AG10803 (cell line): Measurements from ENCODE around the gene COMMD3.
A peak's percentile ranks its signal among the peaks of the same experiment; 100 is the strongest.

Experiments
- DNase-seq: peaks from one replicate; pipeline ENCODE4 v3.0.0; 2010; ENCODE audit warnings: low read depth
- H3K4me3 ChIP-seq: 2 replicates; pipeline ENCODE4 v1.5.1; 2011; ENCODE audit warnings: mild to moderate bottlenecking, low read length, control low read depth
- CTCF ChIP-seq: conservative IDR thresholded peaks from 2 replicates; pipeline ENCODE4 v1.5.1; 2011; ENCODE audit warnings: mild to moderate bottlenecking, low read length, control low read depth, inconsistent platforms

The COMMD3 gene

GRCh38 chr10:22324413-22324812 lies 8.2 kb downstream of the COMMD3 start:
- H3K4me3 ChIP-seq: no peak overlapping the region
- TF ChIP-seq CTCF: no peak
- no peak for DNase-seq

- peak overlapping the region; percentile 68 for H3K4me3 ChIP-seq
- DNase-seq: no peak
- no peak for TF ChIP-seq CTCF
Observed at GRCh38 chr10:22324893-22325271, 8.7 kb downstream of the COMMD3 start.

GRCh38 chr10:22325272-22326144 lies 9.3 kb downstream of the COMMD3 start:
- DNase-seq: peak; percentile 63
- TF ChIP-seq CTCF: no peak; the same call in 1 of the 2 replicates
- H3K4me3 ChIP-seq: peak overlapping the region; percentile 68

GRCh38 chr10:22326145-22326702 lies 10.0 kb downstream of the COMMD3 start:
- TF ChIP-seq CTCF: no peak
- peak; percentile 35 for DNase-seq
- peak overlapping the region; percentile 68 for H3K4me3 ChIP-seq

- TF ChIP-seq CTCF: no peak
- H3K4me3 ChIP-seq: no peak overlapping the region
- DNase-seq: no peak
Observed at GRCh38 chr10:22329150-22329549, 13.0 kb downstream of the COMMD3 start.

- no peak overlapping the region for H3K4me3 ChIP-seq
- DNase-seq: no peak
- no peak for TF ChIP-seq CTCF
Observed at GRCh38 chr10:22332116-22332692, 16.0 kb downstream of the COMMD3 start.
